Hypothalamus (tissue), 51 donors: ENCODE data around the gene POU4F1.

ENCODE experiments used
- DNase-seq, 51 donors: peaks; one replicate each; lab custom pipeline; 2025; lab: John Stamatoyannopoulos, UW

The POU4F1 gene

DNA sequence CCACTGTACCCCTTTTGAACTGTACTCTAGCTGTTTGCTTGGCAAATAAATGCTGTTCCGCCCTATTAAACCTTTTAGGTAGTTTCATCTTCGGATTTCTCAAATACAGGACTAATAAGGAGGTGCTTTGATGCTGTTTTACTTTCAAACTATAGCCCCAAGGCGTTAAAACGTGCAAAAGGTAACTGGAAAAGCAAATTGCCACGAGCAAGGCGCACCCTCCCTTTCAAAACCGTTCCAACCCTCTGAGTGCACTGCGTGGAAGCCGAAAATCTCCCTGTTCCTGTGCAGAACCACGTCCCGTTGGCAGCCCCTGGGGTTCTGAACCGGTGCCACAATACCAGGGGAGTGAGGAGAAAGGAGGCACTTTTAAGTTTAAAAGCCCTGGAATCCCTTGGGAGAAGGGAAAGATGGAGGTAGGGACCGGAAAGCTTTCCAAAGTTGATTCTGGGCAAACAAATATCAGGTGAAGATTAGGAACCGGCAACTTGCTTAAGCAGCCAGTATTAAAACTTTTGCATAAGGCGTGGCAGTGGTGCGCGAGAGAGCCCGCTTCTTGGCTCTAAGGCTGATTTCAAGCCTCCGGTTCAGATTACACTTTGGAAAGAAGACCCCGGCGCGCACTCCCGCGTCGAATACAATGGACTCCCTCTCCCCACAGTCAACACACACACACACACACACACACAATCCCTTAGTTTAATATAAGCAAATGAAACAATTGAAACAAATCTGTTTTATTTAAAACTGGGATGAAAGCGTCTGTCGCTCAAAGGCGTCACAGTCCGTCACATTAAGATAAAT lies 9.5 kb downstream of the POU4F1 start:
- no peak for DNase-seq

DNA sequence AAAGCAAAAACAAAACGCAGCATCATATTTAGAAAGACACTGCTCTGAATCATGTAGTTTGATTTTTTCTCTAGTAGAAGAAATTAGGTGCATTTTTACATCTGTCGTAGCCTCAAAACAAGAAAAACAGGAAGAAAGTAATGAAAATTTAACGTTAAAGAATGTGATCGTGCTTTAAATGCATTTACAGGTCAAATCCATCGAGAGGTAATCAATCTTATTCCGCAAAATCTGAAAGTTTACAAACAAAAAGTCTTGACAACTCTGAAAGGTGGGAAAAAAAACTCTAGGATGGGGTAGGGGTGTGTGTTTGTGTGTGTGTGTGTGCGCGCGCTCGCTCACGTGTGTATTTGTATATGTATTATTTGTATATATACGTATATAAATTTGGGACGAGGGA lies 10.2 kb downstream of the POU4F1 start:
- DNase-seq = no peak

GRCh38 chr13:78592584-78592983 lies 10.8 kb downstream of the POU4F1 start:
- DNase-seq = no peak

DNA sequence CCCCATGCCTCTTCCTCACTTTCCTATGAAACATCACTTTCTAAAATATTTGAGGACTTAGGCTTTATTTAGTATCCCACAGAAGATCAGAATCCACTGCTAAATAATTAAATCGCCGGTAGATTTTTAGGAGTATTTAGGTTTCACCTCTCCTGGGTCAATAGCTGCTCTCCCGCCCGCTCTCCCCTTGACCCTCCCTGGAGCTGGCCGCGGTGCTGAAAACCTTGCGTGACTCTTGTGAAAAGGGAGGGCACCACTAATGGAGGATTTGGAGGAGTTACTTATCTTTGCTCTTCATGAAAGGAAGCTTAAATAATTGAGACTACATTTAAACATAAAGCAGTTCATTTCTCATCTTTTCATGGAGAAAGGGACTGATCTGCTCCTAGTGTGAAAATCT lies 14.1 kb downstream of the POU4F1 start:
- no peak for DNase-seq

DNA sequence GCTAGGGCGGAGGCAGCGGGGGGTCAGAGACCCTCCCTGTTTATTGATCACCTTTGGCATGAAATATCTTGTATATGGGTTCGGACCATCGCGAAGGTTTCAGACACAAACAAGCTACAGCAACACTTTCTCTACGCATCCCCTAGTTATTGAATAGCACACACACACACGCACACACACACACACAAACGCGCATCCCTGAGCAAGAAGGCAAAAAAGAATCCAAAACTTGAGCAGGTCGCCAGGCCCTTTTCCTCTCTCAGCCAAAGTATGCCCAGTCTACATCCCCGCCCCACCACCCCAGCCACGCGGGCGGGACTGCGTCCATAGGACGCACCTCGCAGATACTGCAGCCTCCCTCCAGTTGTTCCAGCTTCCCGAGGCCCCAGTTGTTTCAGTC lies 16.0 kb downstream of the POU4F1 start:
- no peak for DNase-seq

- no peak for DNase-seq
Measured at GRCh38 chr13:78586706-78587105, 16.6 kb downstream of the POU4F1 start.

GRCh38 chr13:78576261-78576660 lies 27.1 kb downstream of the POU4F1 start:
- no peak for DNase-seq

DNA sequence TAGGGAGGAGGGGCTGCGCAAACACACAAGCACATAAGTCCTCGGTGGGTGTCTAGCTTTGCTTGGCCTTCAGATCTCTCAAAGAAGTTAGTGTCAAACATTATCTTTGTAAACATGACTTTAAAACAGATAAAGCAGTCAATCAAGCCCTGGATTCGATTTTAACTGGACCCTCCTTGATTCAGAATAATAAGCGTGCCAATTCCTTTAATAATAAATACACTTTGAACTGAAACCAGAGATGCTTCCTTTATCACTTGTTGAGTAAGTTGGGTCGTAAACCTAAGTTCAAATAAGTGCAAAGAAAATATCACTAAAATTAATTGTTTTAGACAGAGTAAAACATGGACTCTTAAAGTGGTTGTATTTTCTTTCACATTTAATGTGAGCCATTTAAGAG lies 30.9 kb downstream of the POU4F1 start:
- DNase-seq = no peak

DNA sequence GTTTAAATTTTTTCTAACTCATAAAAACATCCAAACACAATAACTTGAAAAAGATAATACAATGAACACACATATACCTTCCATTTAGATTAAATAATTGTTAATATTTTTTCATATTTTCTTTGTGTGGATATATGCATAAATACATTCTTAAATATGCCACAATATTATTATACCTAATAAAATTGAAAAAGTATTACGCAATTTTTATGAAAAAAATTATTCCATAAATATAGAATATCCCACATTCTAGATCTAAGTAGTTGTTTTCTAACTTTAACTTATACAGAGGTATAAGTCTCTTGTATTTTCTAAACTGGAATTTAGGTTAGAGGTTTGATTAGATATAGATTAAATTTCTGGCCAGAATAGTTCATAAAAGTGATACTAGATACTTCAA lies 34.3 kb downstream of the POU4F1 start:
- no peak for DNase-seq

GRCh38 chr13:78566631-78567030 lies 36.7 kb downstream of the POU4F1 start:
- no peak for DNase-seq

DNA sequence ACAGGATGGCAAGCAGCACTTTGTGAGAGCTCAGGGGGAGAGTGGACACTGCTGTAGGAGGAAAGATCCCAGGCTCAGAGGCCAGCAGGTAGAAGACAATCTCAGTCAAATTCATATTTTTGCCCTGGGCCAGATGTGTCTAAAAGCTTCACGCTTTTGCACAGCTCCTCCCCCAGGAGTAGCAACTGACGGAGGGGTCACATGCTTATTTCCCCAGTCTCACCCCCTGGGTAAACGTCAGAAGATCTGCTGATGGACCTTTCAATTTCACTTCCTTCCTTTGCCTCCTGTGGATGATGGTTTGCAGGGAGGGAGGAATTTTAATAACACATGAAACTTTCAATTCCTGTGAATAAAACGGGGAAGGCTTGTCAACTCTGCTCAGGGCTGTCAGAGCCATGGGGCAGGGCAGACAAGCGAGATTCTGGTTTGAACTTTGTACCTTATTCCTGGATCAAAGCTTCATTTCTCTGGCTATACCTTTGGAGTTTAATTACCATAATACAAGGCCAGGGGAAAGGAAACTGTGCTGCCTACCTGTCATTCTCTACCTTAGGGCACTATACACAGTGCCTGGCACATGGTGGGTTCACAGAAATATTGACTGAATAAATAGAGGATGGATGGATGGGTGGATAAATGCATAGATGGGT lies 41.0 kb downstream of the POU4F1 start:
- DNase-seq = no peak
